ENCODE data around the gene DCTN3. TPM values are rescaled to one million over a fixed set of nuclear protein-coding genes. Genes with fewer than 3 reads are reported as not detected.

DCTN3 gene
- total and polyA plus RNA-seq, 2 experiments from 2014 or later: 75.0 to 83.1 TPM

DNA sequence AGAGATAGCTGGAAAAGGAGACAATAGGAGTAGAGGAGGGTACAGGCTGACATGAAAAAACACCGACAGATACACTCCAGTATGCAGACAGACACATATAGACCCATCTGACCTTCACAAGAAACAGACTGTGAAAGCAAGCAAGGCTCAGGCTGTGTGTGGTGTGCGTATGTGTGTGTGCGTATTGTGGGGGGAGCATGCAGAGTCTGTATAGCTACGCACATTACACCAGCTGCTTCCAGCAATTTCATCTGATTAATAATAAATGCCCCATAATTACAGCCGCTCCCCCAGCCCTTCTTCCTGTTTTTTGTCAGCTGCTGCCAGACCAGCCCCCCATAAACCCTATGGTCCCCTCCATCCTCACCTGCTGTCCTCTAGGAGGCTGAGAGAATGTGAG, 37.5 kb downstream of the DCTN3 start:
- H3K9me2 ChIP-seq (replicated peaks; ENCODE audit: insufficient read depth): no peaks in the 10 kb centered on the region
- H3K79me2 ChIP-seq: no peaks in the 10 kb centered on the region
- H3K36me3 ChIP-seq (replicated peaks; ENCODE audit: insufficient read depth, low read depth): no peaks in the 10 kb centered on the region
- H3K27me3 ChIP-seq: peaks cover 82% of the 10 kb centered on the region
- H4K20me1 ChIP-seq (ENCODE audit: insufficient read depth, poor library complexity, severe bottlenecking): no peaks in the 10 kb centered on the region
- H3K4me2 ChIP-seq: no peak overlapping the region
- WGBS (ENCODE audit: low lambda C conversion rate, missing lambda C conversion rate): 89% methylated on average over 5 of the region's 5 CpGs
- TF ChIP-seq CTCF (IDR thresholded peaks at IDR 0.05; ENCODE audit: poor library complexity) (no peak), EZH2 (IDR thresholded peaks at IDR 0.05; ENCODE audit: borderline replicate concordance) (no peak), EZH2phosphoT487 (IDR thresholded peaks at IDR 0.05; ENCODE audit: low read depth, severe bottlenecking, unreplicated experiment) (no peak)
- no peak overlapping the region for H3K4me3 ChIP-seq
- DNase-seq (ENCODE audit: low spot score): no peak
- no peak overlapping the region for H3K27ac ChIP-seq
- H2AFZ ChIP-seq: no peak overlapping the region
- H3K4me1 ChIP-seq (ENCODE audit: insufficient read depth): peaks cover 16% of the 10 kb centered on the region
- no peaks in the 10 kb centered on the region for H3K9me3 ChIP-seq (ENCODE audit: low read depth)

GRCh38 chr9:34581318-34581717, 39.0 kb downstream of the DCTN3 start:
- Histone ChIP-seq H3K9me3 (ENCODE audit: low read depth) (no peaks in the 10 kb centered on the region), H3K36me3 (replicated peaks; ENCODE audit: insufficient read depth, low read depth) (no peaks in the 10 kb centered on the region), H2AFZ (no peak overlapping the region), H3K4me2 (no peak overlapping the region), H3K4me1 (ENCODE audit: insufficient read depth) (peaks cover 26% of the 10 kb centered on the region), H3K4me3 (no peak overlapping the region), H3K27me3 (peaks cover 82% of the 10 kb centered on the region), H4K20me1 (ENCODE audit: insufficient read depth, poor library complexity, severe bottlenecking) (no peaks in the 10 kb centered on the region), H3K27ac (no peak overlapping the region), H3K79me2 (no peaks in the 10 kb centered on the region), H3K9me2 (replicated peaks; ENCODE audit: insufficient read depth) (no peaks in the 10 kb centered on the region)
- TF ChIP-seq EZH2 (IDR thresholded peaks at IDR 0.05; ENCODE audit: borderline replicate concordance): no peak
- TF ChIP-seq EZH2phosphoT487 (IDR thresholded peaks at IDR 0.05; ENCODE audit: low read depth, severe bottlenecking, unreplicated experiment): no peak
- TF ChIP-seq CTCF (IDR thresholded peaks at IDR 0.05; ENCODE audit: poor library complexity): no peak
- no peak for DNase-seq (ENCODE audit: low spot score)
- WGBS (ENCODE audit: low lambda C conversion rate, missing lambda C conversion rate): 70% methylated on average over 3 of the region's 3 CpGs

- Histone ChIP-seq H3K27me3 (peaks cover 76% of the 10 kb centered on the region), H3K9me2 (replicated peaks; ENCODE audit: insufficient read depth) (no peaks in the 10 kb centered on the region), H3K9me3 (ENCODE audit: low read depth) (no peaks in the 10 kb centered on the region), H4K20me1 (ENCODE audit: insufficient read depth, poor library complexity, severe bottlenecking) (no peaks in the 10 kb centered on the region), H3K4me1 (ENCODE audit: insufficient read depth) (peaks cover 28% of the 10 kb centered on the region), H3K27ac (no peak overlapping the region), H3K79me2 (no peaks in the 10 kb centered on the region), H2AFZ (no peak overlapping the region), H3K36me3 (replicated peaks; ENCODE audit: insufficient read depth, low read depth) (no peaks in the 10 kb centered on the region), H3K4me3 (no peak overlapping the region), H3K4me2 (no peak overlapping the region)
- TF ChIP-seq EZH2phosphoT487 (IDR thresholded peaks at IDR 0.05; ENCODE audit: low read depth, severe bottlenecking, unreplicated experiment): no peak
- TF ChIP-seq CTCF (IDR thresholded peaks at IDR 0.05; ENCODE audit: poor library complexity): no peak
- peak; percentile 34 for TF ChIP-seq EZH2 (IDR thresholded peaks at IDR 0.05; ENCODE audit: borderline replicate concordance)
- no peak for DNase-seq (ENCODE audit: low spot score)
- WGBS (ENCODE audit: low lambda C conversion rate, missing lambda C conversion rate): 74% methylated on average over 8 of the region's 8 CpGs
Measured at GRCh38 chr9:34580358-34580757, 39.9 kb downstream of the DCTN3 start.

- TF ChIP-seq CTCF (IDR thresholded peaks at IDR 0.05; ENCODE audit: poor library complexity) (no peak), EZH2phosphoT487 (IDR thresholded peaks at IDR 0.05; ENCODE audit: low read depth, severe bottlenecking, unreplicated experiment) (no peak), EZH2 (IDR thresholded peaks at IDR 0.05; ENCODE audit: borderline replicate concordance) (no peak)
- no peak for DNase-seq (ENCODE audit: low spot score)
Measured at GRCh38 chr9:34579808-34580163, 40.5 kb downstream of the DCTN3 start.

More at GRCh38 chr9:34579808-34580163, 40.5 kb downstream of the DCTN3 start:
- H3K4me3 ChIP-seq: no peak overlapping the region
- peaks cover 74% of the 10 kb centered on the region for H3K27me3 ChIP-seq
- no peaks in the 10 kb centered on the region for H3K79me2 ChIP-seq
- H3K4me2 ChIP-seq: peak overlapping the region; percentile 93
- H3K27ac ChIP-seq: peak overlapping the region; percentile 31
- 82% methylated on average over 5 of the region's 5 CpGs for WGBS (ENCODE audit: low lambda C conversion rate, missing lambda C conversion rate)
- H3K9me2 ChIP-seq (replicated peaks; ENCODE audit: insufficient read depth): no peaks in the 10 kb centered on the region
- peaks cover 28% of the 10 kb centered on the region for H3K4me1 ChIP-seq (ENCODE audit: insufficient read depth)
- H3K9me3 ChIP-seq (ENCODE audit: low read depth): no peaks in the 10 kb centered on the region
- no peaks in the 10 kb centered on the region for H4K20me1 ChIP-seq (ENCODE audit: insufficient read depth, poor library complexity, severe bottlenecking)
- no peak overlapping the region for H2AFZ ChIP-seq
- H3K36me3 ChIP-seq (replicated peaks; ENCODE audit: insufficient read depth, low read depth): no peaks in the 10 kb centered on the region
